A673 (cell line): Measurements from ENCODE around the gene SART3.
"Not testable (repeated sequence)": the region's sequence is repeated elsewhere in the genome, so short reads cannot be mapped to it uniquely, and the experiment has no call there.

Experiments used
- EZH2 ChIP-seq: fragments of 200-600 bp; sonication (generic); IDR thresholded peaks from 2 replicates; pipeline ENCODE4 v1.6.1; 2017; ENCODE audit warnings: borderline replicate concordance, low read depth, mild to moderate bottlenecking, mixed read lengths, antibody characterized with exemption, low read length; ENCODE audit not compliant: poor library complexity, severe bottlenecking
- TF ChIP-seq, protein P1 (sequence below): fragments of 300-800, 200-600 bp; sonication (generic); conservative IDR thresholded peaks from 2 replicates; pipeline ENCODE4 v1.5.1; 2017; ENCODE audit warnings: low read depth, mild to moderate bottlenecking, antibody characterized with exemption, low read length, moderate library complexity, mixed read lengths

- TF ChIP-seq, protein P1, sequence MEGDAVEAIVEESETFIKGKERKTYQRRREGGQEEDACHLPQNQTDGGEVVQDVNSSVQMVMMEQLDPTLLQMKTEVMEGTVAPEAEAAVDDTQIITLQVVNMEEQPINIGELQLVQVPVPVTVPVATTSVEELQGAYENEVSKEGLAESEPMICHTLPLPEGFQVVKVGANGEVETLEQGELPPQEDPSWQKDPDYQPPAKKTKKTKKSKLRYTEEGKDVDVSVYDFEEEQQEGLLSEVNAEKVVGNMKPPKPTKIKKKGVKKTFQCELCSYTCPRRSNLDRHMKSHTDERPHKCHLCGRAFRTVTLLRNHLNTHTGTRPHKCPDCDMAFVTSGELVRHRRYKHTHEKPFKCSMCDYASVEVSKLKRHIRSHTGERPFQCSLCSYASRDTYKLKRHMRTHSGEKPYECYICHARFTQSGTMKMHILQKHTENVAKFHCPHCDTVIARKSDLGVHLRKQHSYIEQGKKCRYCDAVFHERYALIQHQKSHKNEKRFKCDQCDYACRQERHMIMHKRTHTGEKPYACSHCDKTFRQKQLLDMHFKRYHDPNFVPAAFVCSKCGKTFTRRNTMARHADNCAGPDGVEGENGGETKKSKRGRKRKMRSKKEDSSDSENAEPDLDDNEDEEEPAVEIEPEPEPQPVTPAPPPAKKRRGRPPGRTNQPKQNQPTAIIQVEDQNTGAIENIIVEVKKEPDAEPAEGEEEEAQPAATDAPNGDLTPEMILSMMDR = not testable (repeated sequence)
- TF ChIP-seq EZH2 = not testable (repeated sequence)
These were observed 13.3 kb upstream of the SART3 start for GRCh38 chr12:108574276-108574675.
